Panc1 (cell line): Measurements from ENCODE around the gene TSPAN14.

Experiments
- POLR2AphosphoS5 ChIP-seq: IDR thresholded peaks from 2 replicates; pipeline ENCODE4 v1.6.1; 2012; ENCODE audit warnings: mild to moderate bottlenecking, low read depth, low read length, moderate library complexity
- REST ChIP-seq, 2 experiments: IDR thresholded peaks; 2 replicates each; pipeline ENCODE4 v1.6.1; 2011 to 2012; ENCODE audit warnings: low read depth in 2 of 2, control low read depth in 1 of 2, low read length in 1 of 2, mild to moderate bottlenecking in 1 of 2, moderate library complexity in 1 of 2; ENCODE audit not compliant: insufficient read depth in 1 of 2
- TF ChIP-seq, protein P1 (sequence below): fragments of 450-650 bp; IDR thresholded peaks from 2 replicates; pipeline ENCODE4 v1.5.1; 2017; ENCODE audit warnings: mild to moderate bottlenecking

- TF ChIP-seq, protein P1, sequence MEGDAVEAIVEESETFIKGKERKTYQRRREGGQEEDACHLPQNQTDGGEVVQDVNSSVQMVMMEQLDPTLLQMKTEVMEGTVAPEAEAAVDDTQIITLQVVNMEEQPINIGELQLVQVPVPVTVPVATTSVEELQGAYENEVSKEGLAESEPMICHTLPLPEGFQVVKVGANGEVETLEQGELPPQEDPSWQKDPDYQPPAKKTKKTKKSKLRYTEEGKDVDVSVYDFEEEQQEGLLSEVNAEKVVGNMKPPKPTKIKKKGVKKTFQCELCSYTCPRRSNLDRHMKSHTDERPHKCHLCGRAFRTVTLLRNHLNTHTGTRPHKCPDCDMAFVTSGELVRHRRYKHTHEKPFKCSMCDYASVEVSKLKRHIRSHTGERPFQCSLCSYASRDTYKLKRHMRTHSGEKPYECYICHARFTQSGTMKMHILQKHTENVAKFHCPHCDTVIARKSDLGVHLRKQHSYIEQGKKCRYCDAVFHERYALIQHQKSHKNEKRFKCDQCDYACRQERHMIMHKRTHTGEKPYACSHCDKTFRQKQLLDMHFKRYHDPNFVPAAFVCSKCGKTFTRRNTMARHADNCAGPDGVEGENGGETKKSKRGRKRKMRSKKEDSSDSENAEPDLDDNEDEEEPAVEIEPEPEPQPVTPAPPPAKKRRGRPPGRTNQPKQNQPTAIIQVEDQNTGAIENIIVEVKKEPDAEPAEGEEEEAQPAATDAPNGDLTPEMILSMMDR = no peak
- TF ChIP-seq POLR2AphosphoS5 (no peak), REST (IDR thresholded peaks at IDR 0.05; ENCODE audit: insufficient read depth in 1 of 2, low read depth in 2 of 2, low read length in 1 of 2) (no peak)
Observed at GRCh38 chr10:80485076-80485945, 31.2 kb downstream of the TSPAN14 start.
